Lower leg skin (tissue), 4 donors: ENCODE results near the gene CAV1. TPM values are rescaled to one million over a fixed set of nuclear protein-coding genes. Genes with fewer than 3 reads are reported as not detected.

Experiments
- DNase-seq, 2 donors: peaks; one replicate each; pipeline ENCODE4 v3.0.0-alpha.2; 2019; ENCODE audit warnings: low spot score in 2 of 2
- H3K4me3 ChIP-seq: fragments of 200-600 bp; sonication (generic); 2 replicates; pipeline ENCODE4 v1.5.1; 2017; ENCODE audit warnings: mild to moderate bottlenecking, low read depth; ENCODE audit not compliant: poor library complexity, severe bottlenecking
- CTCF ChIP-seq, 3 donors: fragments of 450-650 bp; IDR thresholded peaks; one replicate each; pipeline ENCODE4 v1.5.1; 2016; ENCODE audit warnings: antibody characterized with exemption in 3 of 3, mild to moderate bottlenecking in 3 of 3, moderate library complexity in 2 of 3
- POLR2A ChIP-seq, 2 donors: fragments of 450-650 bp; IDR thresholded peaks; one replicate each; pipeline ENCODE4 v1.6.1; 2016 to 2017; ENCODE audit warnings: antibody characterized with exemption in 2 of 2, mild to moderate bottlenecking in 1 of 2, moderate library complexity in 1 of 2
- WGBS, 2 donors: methylation state at CpG; one replicate each; pipeline ENCODE4 v1.1.5; 2018; 5-methylcytosine and 5-hydroxymethylcytosine counted together
- intact Hi-C: fragments of 100-400 bp; cut with DNase I; formaldehyde crosslinking; loops from one replicate; pipeline ENCODE4 v1.15.0; 2023; ENCODE audit warnings: low total_unique reads
- total RNA-seq, 4 donors: library from RNA; depleted of rRNA; stranded (reverse); fragments of >200 nt; gene quantifications; one replicate each; pipeline ENCODE4 v1.1.0, GENCODE V29; 2016

CAV1 gene
- total RNA-seq, 4 donors from 2014 or later = 78.7 to 178 (median 139) TPM

GRCh38 chr7:116539879-116540278 is 15.0 kb downstream of the CAV1 start:
- 82 to 94% methylated on average over 3 of the region's 3 CpGs for WGBS, 2 donors

GRCh38 chr7:116540743-116541142 is 15.9 kb downstream of the CAV1 start:
- no peak for DNase-seq
- intact Hi-C loops = no loop called here
- TF ChIP-seq POLR2A (IDR thresholded peaks at IDR 0.05) (no peak), CTCF (IDR thresholded peaks at IDR 0.05) (no peak)
- H3K4me3 ChIP-seq = no peak overlapping the region

More at GRCh38 chr7:116539879-116540278, 15.0 kb downstream of the CAV1 start:
- intact Hi-C loops = no loop called here
- no peak overlapping the region for H3K4me3 ChIP-seq
- no peak for DNase-seq
- TF ChIP-seq CTCF (IDR thresholded peaks at IDR 0.05) (no peak), POLR2A (IDR thresholded peaks at IDR 0.05) (no peak)

- intact Hi-C loops = no loop called here
- no peak for DNase-seq
- WGBS, 2 donors = 69 to 75% methylated on average over 3 of the region's 3 CpGs
- TF ChIP-seq CTCF (IDR thresholded peaks at IDR 0.05) (no peak), POLR2A (IDR thresholded peaks at IDR 0.05) (no peak)
- H3K4me3 ChIP-seq = no peak overlapping the region
These were observed 17.1 kb downstream of the CAV1 start for GRCh38 chr7:116541951-116542350.

GRCh38 chr7:116542618-116543017 is 17.8 kb downstream of the CAV1 start:
- no peak for TF ChIP-seq CTCF (IDR thresholded peaks at IDR 0.05)
- no peak for TF ChIP-seq POLR2A (IDR thresholded peaks at IDR 0.05)
- WGBS, 2 donors = 78 to 82% methylated on average over 2 of the region's 2 CpGs
- H3K4me3 ChIP-seq = no peak overlapping the region
- DNase-seq = no peak
- intact Hi-C loops = no loop called here

- H3K4me3 ChIP-seq = no peak overlapping the region
- intact Hi-C loops = no loop called here
- WGBS, 2 donors = 50 to 60% methylated on average over 2 of the region's 2 CpGs
- TF ChIP-seq POLR2A (IDR thresholded peaks at IDR 0.05) (no peak), CTCF (IDR thresholded peaks at IDR 0.05) (no peak)
- DNase-seq = no peak
These were observed 18.8 kb downstream of the CAV1 start for GRCh38 chr7:116543664-116544063.

GRCh38 chr7:116544487-116544886 is 19.7 kb downstream of the CAV1 start:
- intact Hi-C loops = no loop called here
- H3K4me3 ChIP-seq = no peak overlapping the region
- DNase-seq = no peak
- 77 to 85% methylated on average over 1 of the region's 1 CpG for WGBS, 2 donors
- no peak for TF ChIP-seq CTCF (IDR thresholded peaks at IDR 0.05)
- no peak for TF ChIP-seq POLR2A (IDR thresholded peaks at IDR 0.05)
